Activated T-cell treated with anti-CD3 and anti-CD28 coated beads, Interleukin-2, amount 50 U/mL, for 1 hour (primary cell): ENCODE measurements around the gene SAMHD1.

Experiments used
- DNase-seq: peaks from one replicate; pipeline ENCODE4 v3.0.0-alpha.2; 2020

SAMHD1 gene

GRCh38 chr20:36871640-36872570, 79.6 kb downstream of the SAMHD1 start:
- no peak for DNase-seq

GRCh38 chr20:36866681-36867495, 84.6 kb downstream of the SAMHD1 start:
- no peak for DNase-seq

- DNase-seq = no peak
Measured at GRCh38 chr20:36866164-36866563, 85.3 kb downstream of the SAMHD1 start.

GRCh38 chr20:36865861-36866149, 85.7 kb downstream of the SAMHD1 start:
- DNase-seq = no peak

- no peak for DNase-seq
Measured at GRCh38 chr20:36865076-36865860, 86.2 kb downstream of the SAMHD1 start.

- DNase-seq = no peak
Measured at GRCh38 chr20:36862857-36863668, 88.4 kb downstream of the SAMHD1 start.

GRCh38 chr20:36861875-36862801, 89.4 kb downstream of the SAMHD1 start:
- DNase-seq = no peak

- no peak for DNase-seq
Measured at GRCh38 chr20:36861625-36861874, 90.0 kb downstream of the SAMHD1 start.

- no peak for DNase-seq
Measured at GRCh38 chr20:36860811-36861624, 90.5 kb downstream of the SAMHD1 start.

- no peak for DNase-seq
Measured at GRCh38 chr20:36860339-36860738, 91.2 kb downstream of the SAMHD1 start.

GRCh38 chr20:36859700-36860330, 91.7 kb downstream of the SAMHD1 start:
- DNase-seq = no peak

GRCh38 chr20:36859282-36859555, 92.3 kb downstream of the SAMHD1 start:
- DNase-seq = no peak

- DNase-seq = peak; percentile 38
Measured at GRCh38 chr20:36856691-36857635, 94.5 kb downstream of the SAMHD1 start.

- DNase-seq = no peak
Measured at GRCh38 chr20:36856195-36856594, 95.3 kb downstream of the SAMHD1 start.

- DNase-seq = no peak
Measured at GRCh38 chr20:36855241-36855657, 96.3 kb downstream of the SAMHD1 start.

- DNase-seq = no peak
Measured at GRCh38 chr20:36854348-36855240, 96.9 kb downstream of the SAMHD1 start.

- no peak for DNase-seq
Measured at GRCh38 chr20:36852187-36852586, 99.3 kb downstream of the SAMHD1 start.

GRCh38 chr20:36851490-36851889, 100.0 kb downstream of the SAMHD1 start:
- DNase-seq = no peak
